SK-N-SH (cell line): ENCODE data around the gene PGP. TPM values are rescaled to one million over a fixed set of nuclear protein-coding genes. Genes with fewer than 3 reads are reported as not detected.

Source experiments
- CTCF ChIA-PET: fragments of 300-600, 350-600 bp; formaldehyde crosslinking; extraction: SDS; loops from one replicate; lab custom pipeline; 2021; lab: Yijun Ruan, JAX
- POLR2A ChIA-PET: fragments of 350-600 bp; sonication (Branson Sonifier 250); formaldehyde crosslinking; extraction: SDS; loops from one replicate; lab custom pipeline; 2020; ENCODE audit warnings: antibody characterized with exemption, inconsistent platforms; lab: Yijun Ruan, JAX
- DNase-seq: peaks from one replicate; pipeline ENCODE4 v3.0.0; 2012
- H2AFZ ChIP-seq: fragments of 200-600 bp; sonication (generic); 2 replicates; pipeline ENCODE4 v1.8.1; 2016; ENCODE audit warnings: antibody characterized with exemption, mild to moderate bottlenecking, low read depth
- H3F3A ChIP-seq: fragments of 200-600 bp; sonication (generic); replicated peaks from 2 replicates; pipeline ENCODE3; 2016; ENCODE audit warnings: antibody characterized with exemption, mild to moderate bottlenecking; ENCODE audit not compliant: insufficient read depth
- H3K27ac ChIP-seq, 2 experiments: fragments of 200-500 bp in 1 of 2; fragments of 200-600 bp in 1 of 2; sonication (Bioruptor generic) in 1 of 2; sonication (generic), shearing (Covaris generic) in 1 of 2; 2 replicates each; pipeline versions ENCODE4 v1.5.1 to v1.6.1; 2014 to 2016; ENCODE audit warnings: low read depth in 2 of 2, inconsistent platforms in 1 of 2, low read length in 1 of 2, mild to moderate bottlenecking in 1 of 2, mixed read lengths in 1 of 2
- H3K27me3 ChIP-seq: fragments of 200-600 bp; sonication (generic), shearing (Covaris generic); 2 replicates; pipeline ENCODE4 v1.6.1; 2016; ENCODE audit warnings: mixed run types; ENCODE audit not compliant: insufficient read depth
- H3K36me3 ChIP-seq, 2 experiments: fragments of 200-500 bp in 1 of 2; fragments of 200-600 bp in 1 of 2; sonication (Bioruptor generic) in 1 of 2; sonication (generic) in 1 of 2; replicated peaks in 1 of 2; 2 replicates each; pipeline versions ENCODE3 to v1.5.1; 2014 to 2016; ENCODE audit warnings: low read length in 1 of 2, mild to moderate bottlenecking in 1 of 2; ENCODE audit not compliant: insufficient read depth in 2 of 2, control insufficient read depth in 1 of 2
- H3K4me1 ChIP-seq, 2 experiments: fragments of 200-500 bp in 1 of 2; fragments of 200-600 bp in 1 of 2; sonication (Bioruptor generic) in 1 of 2; sonication (generic), shearing (Covaris generic) in 1 of 2; 2 replicates each; pipeline versions ENCODE4 v1.5.1 to v1.6.1; 2014 to 2016; ENCODE audit warnings: low read depth in 1 of 2, low read length in 1 of 2, mixed run types in 1 of 2; ENCODE audit not compliant: insufficient read depth in 2 of 2, control insufficient read depth in 1 of 2
- H3K4me2 ChIP-seq: fragments of 200-600 bp; sonication (generic), shearing (Covaris generic); 2 replicates; pipeline ENCODE4 v1.6.1; 2017; ENCODE audit warnings: mixed run types
- H3K4me3 ChIP-seq, 2 experiments: fragments of 200-500 bp in 1 of 2; fragments of 200-600 bp in 1 of 2; sonication (Bioruptor generic) in 1 of 2; sonication (generic), shearing (Covaris generic) in 1 of 2; 2 replicates each; pipeline versions ENCODE4 v1.5.1 to v1.8.1; 2014 to 2016; ENCODE audit warnings: low read depth in 2 of 2, inconsistent platforms in 1 of 2, low read length in 1 of 2, mild to moderate bottlenecking in 1 of 2, mixed read lengths in 1 of 2, moderate library complexity in 1 of 2
- H3K79me2 ChIP-seq: fragments of 200-600 bp; sonication (generic); 2 replicates; pipeline ENCODE4 v1.8.1; 2017; ENCODE audit warnings: mild to moderate bottlenecking; ENCODE audit not compliant: insufficient read depth
- H3K9ac ChIP-seq: fragments of 200-600 bp; sonication (generic); 2 replicates; pipeline ENCODE4 v1.6.1; 2017; ENCODE audit warnings: mixed run types
- H3K9me2 ChIP-seq: fragments of 200-600 bp; sonication (generic); 2 replicates; pipeline ENCODE4 v1.6.1; 2017; ENCODE audit warnings: mixed run types
- H3K9me3 ChIP-seq: fragments of 200-600 bp; sonication (generic); 2 replicates; pipeline ENCODE4 v1.6.1; 2017; ENCODE audit warnings: mixed run types, mild to moderate bottlenecking, moderate library complexity
- H4K20me1 ChIP-seq: fragments of 200-600 bp; sonication (generic); 2 replicates; pipeline ENCODE4 v1.6.1; 2017; ENCODE audit warnings: mild to moderate bottlenecking, mixed run types; ENCODE audit not compliant: insufficient read depth
- CHD2 ChIP-seq: fragments of 150-350 bp; IDR thresholded peaks from 2 replicates; pipeline ENCODE4 v1.6.1; 2018; ENCODE audit warnings: low read length; ENCODE audit not compliant: partially characterized antibody
- CTCF ChIP-seq: fragments of 200-600 bp; sonication (generic); IDR thresholded peaks from 2 replicates; pipeline ENCODE4 v1.6.1; 2017; ENCODE audit warnings: antibody characterized with exemption, mild to moderate bottlenecking, moderate library complexity
- ELF1 ChIP-seq: IDR thresholded peaks from 2 replicates; pipeline ENCODE4 v1.4.0; 2012
- EP300 ChIP-seq, 2 experiments: IDR thresholded peaks; 2 replicates each; pipeline versions ENCODE4 v1.4.0 to v1.6.1; 2012; ENCODE audit warnings: borderline replicate concordance in 1 of 2, low read depth in 1 of 2, low read length in 1 of 2
- EZH2phosphoT487 ChIP-seq: fragments of 200-600 bp; sonication (generic); IDR thresholded peaks from 2 replicates; pipeline ENCODE4 v1.6.1; 2017; ENCODE audit warnings: low read depth, mixed run types, mild to moderate bottlenecking, antibody characterized with exemption, moderate library complexity, borderline replicate concordance
- FOSL2 ChIP-seq: IDR thresholded peaks from 2 replicates; pipeline ENCODE4 v1.4.0; 2012; ENCODE audit warnings: low read depth, mild to moderate bottlenecking, moderate library complexity, borderline replicate concordance
- FOXM1 ChIP-seq: IDR thresholded peaks from 2 replicates; pipeline ENCODE4 v1.4.0; 2012; ENCODE audit warnings: low read depth, mild to moderate bottlenecking
- GABPA ChIP-seq: IDR thresholded peaks from 2 replicates; pipeline ENCODE4 v1.4.0; 2012; ENCODE audit warnings: low read depth, mild to moderate bottlenecking
- GATA2 ChIP-seq: sonication (generic); formaldehyde crosslinking; IDR thresholded peaks from 2 replicates; pipeline ENCODE4 v1.5.0; 2020; ENCODE audit warnings: mild to moderate bottlenecking, missing genetic modification reagents
- IRF3 ChIP-seq: fragments of 150-350 bp; IDR thresholded peaks from 2 replicates; pipeline ENCODE4 v1.6.1; 2016; ENCODE audit warnings: mild to moderate bottlenecking, low read depth, low read length
- MAX ChIP-seq: IDR thresholded peaks from 2 replicates; pipeline ENCODE4 v1.4.0; 2012; ENCODE audit warnings: low read depth
- PBX3 ChIP-seq: IDR thresholded peaks from 2 replicates; pipeline ENCODE4; 2012
- RAD21 ChIP-seq: IDR thresholded peaks from 2 replicates; pipeline ENCODE4 v1.6.1; 2012; ENCODE audit warnings: mild to moderate bottlenecking, low read length
- RCOR1 ChIP-seq: fragments of 150-350 bp; IDR thresholded peaks from 2 replicates; pipeline ENCODE4 v1.6.1; 2017; ENCODE audit warnings: antibody characterized with exemption, low read length
- RFX5 ChIP-seq: IDR thresholded peaks from 2 replicates; pipeline ENCODE4 v1.6.1; 2012; ENCODE audit warnings: mild to moderate bottlenecking, improper control_type of control experiment, low read length
- SIN3A ChIP-seq: IDR thresholded peaks from 2 replicates; pipeline ENCODE4 v1.6.1; 2012; ENCODE audit warnings: low read depth, mild to moderate bottlenecking, low read length, moderate library complexity, borderline replicate concordance
- SMC3 ChIP-seq: IDR thresholded peaks from 2 replicates; pipeline ENCODE4 v1.6.1; 2012; ENCODE audit warnings: low read depth, low read length, improper control_type of control experiment
- TAF1 ChIP-seq: IDR thresholded peaks from 2 replicates; pipeline ENCODE4 v1.6.1; 2012; ENCODE audit warnings: low read depth, mild to moderate bottlenecking, low read length, moderate library complexity, borderline replicate concordance
- TCF12 ChIP-seq: IDR thresholded peaks from 2 replicates; pipeline ENCODE4 v1.4.0; 2012
- TEAD4 ChIP-seq: IDR thresholded peaks from 2 replicates; pipeline ENCODE4 v1.4.0; 2012; ENCODE audit warnings: mild to moderate bottlenecking, borderline replicate concordance; ENCODE audit not compliant: insufficient read depth
- USF2 ChIP-seq: fragments of 150-350 bp; IDR thresholded peaks from 2 replicates; pipeline ENCODE4 v1.6.1; 2017; ENCODE audit warnings: antibody characterized with exemption, low read length, low read depth, borderline replicate concordance
- YY1 ChIP-seq: IDR thresholded peaks from 2 replicates; pipeline ENCODE4 v1.4.0; 2012; ENCODE audit warnings: low read depth, mild to moderate bottlenecking
- WGBS: methylation state at CpG from one replicate; pipeline ENCODE4 v1.1.6; 2017; ENCODE audit warnings: low lambda C conversion rate; 5-methylcytosine and 5-hydroxymethylcytosine counted together
- polyA plus RNA-seq, 3 experiments: library from polyadenylated mRNA; depleted of rRNA; stranded (reverse); fragments of >200 nt; gene quantifications; 2 replicates each; pipeline ENCODE4 v1.2.3, GENCODE V29; 2012
- TF ChIP-seq, protein P1 (sequence below): IDR thresholded peaks from 2 replicates; pipeline ENCODE4 v1.4.0; 2012; ENCODE audit warnings: low read depth, borderline replicate concordance
- TF ChIP-seq, protein P2 (sequence below): IDR thresholded peaks from 2 replicates; pipeline ENCODE4 v1.4.0; 2012; ENCODE audit warnings: low read depth, borderline replicate concordance

PGP gene
- polyA plus RNA-seq, 1 of the 3 experiments (the other 2 are of a cell fraction): 10.3 TPM

- Histone ChIP-seq H3K79me2 (no peaks in the 10 kb centered on the region), H3K9me2 (no peaks in the 10 kb centered on the region), H3K36me3 (no peaks in the 10 kb centered on the region), H3K9me3 (no peaks in the 10 kb centered on the region), H2AFZ (no peak overlapping the region), H3F3A (no peaks in the 10 kb centered on the region), H4K20me1 (no peaks in the 10 kb centered on the region), H3K4me2 (peak overlapping the region; percentile 77; the same call in 1 of the 2 replicates), H3K27ac (no peak overlapping the region; a peak in 1 of 4 replicates), H3K4me3 (peak overlapping the region; percentile 21 to 53; a peak in 2 of 4 replicates), H3K4me1 (peaks cover 0 to 18% of the 10 kb centered on the region in 2 experiments; a peak in 1 of 4 replicates), H3K9ac (no peak overlapping the region), H3K27me3 (no peaks in the 10 kb centered on the region)
- POLR2A ChIA-PET: interaction anchor here (0.8 to 3.3 kb wide), 5 partner anchors 12 to 57 kb away, joined by 3 to 18 read pairs (median 5); partner anchors contain the start of genes ECI1 and TRAF7
- WGBS: 21% methylated on average over 6 of the region's 10 CpGs
- TF ChIP-seq MAX (no peak), RCOR1 (peak; percentile 57; the same call in 1 of the 2 replicates), TCF12 (no peak), SMC3 (peak; percentile 47), FOSL2 (no peak), ELF1 (no peak), YY1 (no peak), TAF1 (no peak), IRF3 (no peak), GABPA (no peak), RAD21 (peak; percentile 77), SIN3A (no peak), PBX3 (no peak), EZH2phosphoT487 (no peak), GATA2 (CRISPR knock-in tag) (no peak), CHD2 (no peak), EP300 (IDR thresholded peaks at IDR 0.05; ENCODE audit: borderline replicate concordance in 1 of 2, low read depth in 1 of 2, low read length in 1 of 2) (no peak), CTCF (peak; percentile 52), FOXM1 (no peak), TEAD4 (no peak), RFX5 (no peak), USF2 (no peak)
- TF ChIP-seq, protein P1, sequence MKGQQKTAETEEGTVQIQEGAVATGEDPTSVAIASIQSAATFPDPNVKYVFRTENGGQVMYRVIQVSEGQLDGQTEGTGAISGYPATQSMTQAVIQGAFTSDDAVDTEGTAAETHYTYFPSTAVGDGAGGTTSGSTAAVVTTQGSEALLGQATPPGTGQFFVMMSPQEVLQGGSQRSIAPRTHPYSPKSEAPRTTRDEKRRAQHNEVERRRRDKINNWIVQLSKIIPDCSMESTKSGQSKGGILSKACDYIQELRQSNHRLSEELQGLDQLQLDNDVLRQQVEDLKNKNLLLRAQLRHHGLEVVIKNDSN: no peak
- TF ChIP-seq, protein P2, sequence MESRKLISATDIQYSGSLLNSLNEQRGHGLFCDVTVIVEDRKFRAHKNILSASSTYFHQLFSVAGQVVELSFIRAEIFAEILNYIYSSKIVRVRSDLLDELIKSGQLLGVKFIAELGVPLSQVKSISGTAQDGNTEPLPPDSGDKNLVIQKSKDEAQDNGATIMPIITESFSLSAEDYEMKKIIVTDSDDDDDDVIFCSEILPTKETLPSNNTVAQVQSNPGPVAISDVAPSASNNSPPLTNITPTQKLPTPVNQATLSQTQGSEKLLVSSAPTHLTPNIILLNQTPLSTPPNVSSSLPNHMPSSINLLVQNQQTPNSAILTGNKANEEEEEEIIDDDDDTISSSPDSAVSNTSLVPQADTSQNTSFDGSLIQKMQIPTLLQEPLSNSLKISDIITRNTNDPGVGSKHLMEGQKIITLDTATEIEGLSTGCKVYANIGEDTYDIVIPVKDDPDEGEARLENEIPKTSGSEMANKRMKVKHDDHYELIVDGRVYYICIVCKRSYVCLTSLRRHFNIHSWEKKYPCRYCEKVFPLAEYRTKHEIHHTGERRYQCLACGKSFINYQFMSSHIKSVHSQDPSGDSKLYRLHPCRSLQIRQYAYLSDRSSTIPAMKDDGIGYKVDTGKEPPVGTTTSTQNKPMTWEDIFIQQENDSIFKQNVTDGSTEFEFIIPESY: no peak
- DNase-seq: peak; percentile 74
- CTCF ChIA-PET: interaction anchor here (0.9 to 3.6 kb wide), 22 partner anchors 10 to 306 kb away, joined by 3 to 33 read pairs (median 4); partner anchors contain the start of genes ABCA3, BRICD5, CCNF and ECI1
These were observed 19.8 kb downstream of the PGP start for GRCh38 chr16:2194852-2195321.
